ENCODE measurements around the gene A4GALT. TPM values are rescaled to one million over a fixed set of nuclear protein-coding genes. Genes with fewer than 3 reads are reported as not detected.

A4GALT gene
- total and polyA plus RNA-seq, 10 of the 15 experiments (the other 5 are each of a cell fraction or from before 2014, with no cell fraction given), result 0.04 to 3.9 (median 2.3) TPM; not detected in 1

- TF ChIP-seq EP300 (IDR thresholded peaks at IDR 0.05; ENCODE audit: borderline replicate concordance in 1 of 2, control insufficient read depth in 1 of 2, low read depth in 2 of 2, low read length in 2 of 2) (0 out of 4 replicates have a peak, but pooled peaks of 1 of the 2 experiments have one; percentile 2), CREB1 (IDR thresholded peaks at IDR 0.05; ENCODE audit: low read depth) (no peak), SRF (IDR thresholded peaks at IDR 0.05; ENCODE audit: low read depth in 2 of 2, low read length in 2 of 2) (no peak), SPI1 (IDR thresholded peaks at IDR 0.05; ENCODE audit: borderline replicate concordance, insufficient read depth, low read depth, low read length) (peak; percentile 29), PML (IDR thresholded peaks at IDR 0.05; ENCODE audit: low read length) (no peak), CEBPZ (IDR thresholded peaks at IDR 0.05; ENCODE audit: low read depth, low read length) (no peak), ZNF384 (IDR thresholded peaks at IDR 0.05; ENCODE audit: borderline replicate concordance, low read depth, low read length) (no peak), ZBED1 (IDR thresholded peaks at IDR 0.05; ENCODE audit: borderline replicate concordance) (no peak), ZNF24 (IDR thresholded peaks at IDR 0.05) (no peak), SMAD1 (IDR thresholded peaks at IDR 0.05; ENCODE audit: low read depth, partially characterized antibody) (no peak), TCF3 (IDR thresholded peaks at IDR 0.05; ENCODE audit: borderline replicate concordance, insufficient read depth, low read depth, low read length) (no peak), CHD4 (IDR thresholded peaks at IDR 0.05) (no peak), ATF7 (IDR thresholded peaks at IDR 0.05; ENCODE audit: low read depth) (peak; percentile 63; the same call in 1 of the 2 replicates), MEF2B (IDR thresholded peaks at IDR 0.05; ENCODE audit: partially characterized antibody, poor library complexity, severe bottlenecking) (peak; percentile 65), RB1 (IDR thresholded peaks at IDR 0.05; ENCODE audit: borderline replicate concordance) (no peak), BRCA1 (IDR thresholded peaks at IDR 0.05; ENCODE audit: low read depth, low read length) (no peak), MAX (IDR thresholded peaks at IDR 0.05; ENCODE audit: low read depth, low read length) (no peak), EGR1 (IDR thresholded peaks at IDR 0.05; ENCODE audit: borderline replicate concordance in 1 of 2, low read depth in 2 of 2, low read length in 2 of 2) (peak in 1 of 2 experiments; percentile 70; a peak in 2 of 3 replicates)
- TF ChIP-seq, protein P1, sequence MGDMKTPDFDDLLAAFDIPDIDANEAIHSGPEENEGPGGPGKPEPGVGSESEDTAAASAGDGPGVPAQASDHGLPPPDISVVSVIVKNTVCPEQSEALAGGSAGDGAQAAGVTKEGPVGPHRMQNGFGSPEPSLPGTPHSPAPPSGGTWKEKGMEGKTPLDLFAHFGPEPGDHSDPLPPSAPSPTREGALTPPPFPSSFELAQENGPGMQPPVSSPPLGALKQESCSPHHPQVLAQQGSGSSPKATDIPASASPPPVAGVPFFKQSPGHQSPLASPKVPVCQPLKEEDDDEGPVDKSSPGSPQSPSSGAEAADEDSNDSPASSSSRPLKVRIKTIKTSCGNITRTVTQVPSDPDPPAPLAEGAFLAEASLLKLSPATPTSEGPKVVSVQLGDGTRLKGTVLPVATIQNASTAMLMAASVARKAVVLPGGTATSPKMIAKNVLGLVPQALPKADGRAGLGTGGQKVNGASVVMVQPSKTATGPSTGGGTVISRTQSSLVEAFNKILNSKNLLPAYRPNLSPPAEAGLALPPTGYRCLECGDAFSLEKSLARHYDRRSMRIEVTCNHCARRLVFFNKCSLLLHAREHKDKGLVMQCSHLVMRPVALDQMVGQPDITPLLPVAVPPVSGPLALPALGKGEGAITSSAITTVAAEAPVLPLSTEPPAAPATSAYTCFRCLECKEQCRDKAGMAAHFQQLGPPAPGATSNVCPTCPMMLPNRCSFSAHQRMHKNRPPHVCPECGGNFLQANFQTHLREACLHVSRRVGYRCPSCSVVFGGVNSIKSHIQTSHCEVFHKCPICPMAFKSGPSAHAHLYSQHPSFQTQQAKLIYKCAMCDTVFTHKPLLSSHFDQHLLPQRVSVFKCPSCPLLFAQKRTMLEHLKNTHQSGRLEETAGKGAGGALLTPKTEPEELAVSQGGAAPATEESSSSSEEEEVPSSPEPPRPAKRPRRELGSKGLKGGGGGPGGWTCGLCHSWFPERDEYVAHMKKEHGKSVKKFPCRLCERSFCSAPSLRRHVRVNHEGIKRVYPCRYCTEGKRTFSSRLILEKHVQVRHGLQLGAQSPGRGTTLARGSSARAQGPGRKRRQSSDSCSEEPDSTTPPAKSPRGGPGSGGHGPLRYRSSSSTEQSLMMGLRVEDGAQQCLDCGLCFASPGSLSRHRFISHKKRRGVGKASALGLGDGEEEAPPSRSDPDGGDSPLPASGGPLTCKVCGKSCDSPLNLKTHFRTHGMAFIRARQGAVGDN (IDR thresholded peaks at IDR 0.05), result no peak
- TF ChIP-seq, protein P2, sequence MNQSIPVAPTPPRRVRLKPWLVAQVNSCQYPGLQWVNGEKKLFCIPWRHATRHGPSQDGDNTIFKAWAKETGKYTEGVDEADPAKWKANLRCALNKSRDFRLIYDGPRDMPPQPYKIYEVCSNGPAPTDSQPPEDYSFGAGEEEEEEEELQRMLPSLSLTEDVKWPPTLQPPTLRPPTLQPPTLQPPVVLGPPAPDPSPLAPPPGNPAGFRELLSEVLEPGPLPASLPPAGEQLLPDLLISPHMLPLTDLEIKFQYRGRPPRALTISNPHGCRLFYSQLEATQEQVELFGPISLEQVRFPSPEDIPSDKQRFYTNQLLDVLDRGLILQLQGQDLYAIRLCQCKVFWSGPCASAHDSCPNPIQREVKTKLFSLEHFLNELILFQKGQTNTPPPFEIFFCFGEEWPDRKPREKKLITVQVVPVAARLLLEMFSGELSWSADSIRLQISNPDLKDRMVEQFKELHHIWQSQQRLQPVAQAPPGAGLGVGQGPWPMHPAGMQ (IDR thresholded peaks at IDR 0.05; ENCODE audit: borderline replicate concordance), result no peak
These were observed 3.3 kb downstream of the A4GALT start (continued) for GRCh38 chr22:42717197-42717928.
